GM12878 (cell line): ENCODE measurements around the gene CBLN3. TPM values are rescaled to one million over a fixed set of nuclear protein-coding genes. Genes with fewer than 3 reads are reported as not detected.

Experiments
- CHD1 ChIP-seq: IDR thresholded peaks from 2 replicates; pipeline ENCODE4 v1.6.1; 2012; ENCODE audit warnings: low read depth, low read length, improper control_type of control experiment
- CHD2 ChIP-seq: IDR thresholded peaks from 2 replicates; pipeline ENCODE4 v1.6.1; 2011; ENCODE audit warnings: low read depth, low read length, improper control_type of control experiment, borderline replicate concordance
- E4F1 ChIP-seq: fragments of 450-650 bp; IDR thresholded peaks from 2 replicates; pipeline ENCODE4 v1.6.1; 2018; ENCODE audit warnings: borderline replicate concordance, mild to moderate bottlenecking; ENCODE audit not compliant: partially characterized antibody
- FOXK2 ChIP-seq: fragments of 450-650 bp; IDR thresholded peaks from 2 replicates; pipeline ENCODE4 v1.6.1; 2017; ENCODE audit warnings: mild to moderate bottlenecking, moderate library complexity
- HCFC1 ChIP-seq: fragments of 150-350 bp; IDR thresholded peaks from 2 replicates; pipeline ENCODE4 v1.6.1; 2014; ENCODE audit warnings: low read length
- IRF4 ChIP-seq: IDR thresholded peaks from 2 replicates; pipeline ENCODE4 v1.6.1; 2011; ENCODE audit warnings: low read depth, low read length
- KAT2A ChIP-seq: conservative IDR thresholded peaks from 2 replicates; pipeline ENCODE4 v1.6.1; 2011; ENCODE audit warnings: low read depth, low read length; ENCODE audit not compliant: control insufficient read depth
- LARP7 ChIP-seq: fragments of 450-650 bp; IDR thresholded peaks from 2 replicates; pipeline ENCODE4 v1.6.1; 2017; ENCODE audit warnings: mild to moderate bottlenecking
- MEF2B ChIP-seq: fragments of 450-650 bp; IDR thresholded peaks from 2 replicates; pipeline ENCODE4 v1.6.1; 2018; ENCODE audit warnings: mild to moderate bottlenecking, moderate library complexity; ENCODE audit not compliant: partially characterized antibody, poor library complexity, severe bottlenecking
- MYC ChIP-seq: IDR thresholded peaks from 2 replicates; pipeline ENCODE4 v1.6.1; 2011; ENCODE audit warnings: mild to moderate bottlenecking, low read length, moderate library complexity, inconsistent platforms; ENCODE audit not compliant: insufficient read depth, insufficient replicate concordance, insufficient read length, severe bottlenecking
- POLR2AphosphoS2 ChIP-seq: IDR thresholded peaks from 2 replicates; pipeline ENCODE4 v1.6.1; 2011; ENCODE audit warnings: low read depth, mild to moderate bottlenecking, low read length, improper control_type of control experiment, moderate library complexity
- POLR2AphosphoS5 ChIP-seq: IDR thresholded peaks from 2 replicates; pipeline ENCODE4 v1.6.1; 2011; ENCODE audit warnings: mild to moderate bottlenecking, low read length, inconsistent platforms
- SMAD1 ChIP-seq: fragments of 450-650 bp; IDR thresholded peaks from 2 replicates; pipeline ENCODE4 v1.6.1; 2018; ENCODE audit warnings: mild to moderate bottlenecking, low read depth; ENCODE audit not compliant: partially characterized antibody
- SREBF1 ChIP-seq: IDR thresholded peaks from 2 replicates; pipeline ENCODE4 v1.6.1; 2012; ENCODE audit warnings: mild to moderate bottlenecking, low read length
- SREBF2 ChIP-seq: IDR thresholded peaks from 2 replicates; pipeline ENCODE4 v1.6.1; 2012; ENCODE audit warnings: mild to moderate bottlenecking, low read length
- TCF3 ChIP-seq: IDR thresholded peaks from 2 replicates; pipeline ENCODE4 v1.6.1; 2012; ENCODE audit warnings: low read depth, mild to moderate bottlenecking, low read length, borderline replicate concordance; ENCODE audit not compliant: insufficient read depth
- ZNF687 ChIP-seq: fragments of 450-650 bp; IDR thresholded peaks from 2 replicates; pipeline ENCODE4 v1.6.1; 2017; ENCODE audit warnings: mild to moderate bottlenecking, moderate library complexity
- polyA plus RNA-seq, 11 experiments: library from polyadenylated mRNA; depleted of rRNA in 4 of 11; unstranded in 6 of 11; stranded (reverse) in 5 of 11; fragments of >200 nt; fragmentation: Nextera tagmentation in 4 of 11; fragmentation: Illumina TruSeq in 1 of 11; extraction: Ambion mirVana in 4 of 11; extraction: Trizol in 1 of 11; gene quantifications; 1 replicate in 1 of 11; 2 replicates in 10 of 11; pipeline versions ENCODE4 v1.2.1 to v1.2.3, GENCODE V29; 2011 to 2016; ENCODE audit warnings: inconsistent platforms in 2 of 11, missing spikeins in 2 of 11, low read depth in 1 of 11
- total RNA-seq, 4 experiments: library from RNA; depleted of rRNA in 3 of 4; stranded (reverse); fragments of >200 nt in 3 of 4; fragmentation: Illumina TruSeq in 1 of 4; extraction: Trizol in 1 of 4; gene quantifications; 2 replicates each; pipeline versions ENCODE4 v1.2.1 to v1.2.3, GENCODE V29; 2013 to 2021
- TF ChIP-seq, protein P1 (sequence below): fragments of 450-650 bp; IDR thresholded peaks from 2 replicates; pipeline ENCODE4 v1.6.1; 2017; ENCODE audit warnings: mild to moderate bottlenecking, low read depth, inconsistent platforms; ENCODE audit not compliant: poor library complexity, severe bottlenecking
- TF ChIP-seq, protein P2 (sequence below): IDR thresholded peaks from 2 replicates; pipeline ENCODE4 v1.6.1; 2012; ENCODE audit warnings: low read depth, low read length, improper control_type of control experiment

CBLN3 gene
- total and polyA plus RNA-seq, 10 of the 15 experiments (the other 5 are each of a cell fraction or from before 2014, with no cell fraction given), result 0.16 to 4.9 (median 1.3) TPM

- peak; percentile 24 for TF ChIP-seq MYC
- peak; percentile 82 for TF ChIP-seq SMAD1
- no peak for TF ChIP-seq SREBF2
- TF ChIP-seq KAT2A, result no peak
- TF ChIP-seq FOXK2, result peak; percentile 86
- peak; percentile 33 for TF ChIP-seq MEF2B
- TF ChIP-seq ZNF687, result peak; percentile 64; the same call in 1 of the 2 replicates
- peak; percentile 82; the same call in 1 of the 2 replicates for TF ChIP-seq CHD2
- TF ChIP-seq IRF4, result no peak
- TF ChIP-seq E4F1, result peak; percentile 23
- 0 out of 2 replicates have a peak, but pooled peaks have one; percentile 68 for TF ChIP-seq CHD1
- TF ChIP-seq, protein P1, sequence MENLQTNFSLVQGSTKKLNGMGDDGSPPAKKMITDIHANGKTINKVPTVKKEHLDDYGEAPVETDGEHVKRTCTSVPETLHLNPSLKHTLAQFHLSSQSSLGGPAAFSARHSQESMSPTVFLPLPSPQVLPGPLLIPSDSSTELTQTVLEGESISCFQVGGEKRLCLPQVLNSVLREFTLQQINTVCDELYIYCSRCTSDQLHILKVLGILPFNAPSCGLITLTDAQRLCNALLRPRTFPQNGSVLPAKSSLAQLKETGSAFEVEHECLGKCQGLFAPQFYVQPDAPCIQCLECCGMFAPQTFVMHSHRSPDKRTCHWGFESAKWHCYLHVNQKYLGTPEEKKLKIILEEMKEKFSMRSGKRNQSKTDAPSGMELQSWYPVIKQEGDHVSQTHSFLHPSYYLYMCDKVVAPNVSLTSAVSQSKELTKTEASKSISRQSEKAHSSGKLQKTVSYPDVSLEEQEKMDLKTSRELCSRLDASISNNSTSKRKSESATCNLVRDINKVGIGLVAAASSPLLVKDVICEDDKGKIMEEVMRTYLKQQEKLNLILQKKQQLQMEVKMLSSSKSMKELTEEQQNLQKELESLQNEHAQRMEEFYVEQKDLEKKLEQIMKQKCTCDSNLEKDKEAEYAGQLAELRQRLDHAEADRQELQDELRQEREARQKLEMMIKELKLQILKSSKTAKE, result peak; percentile 7
- TF ChIP-seq SREBF1, result peak; percentile 93
- peak; percentile 9; the same call in 1 of the 2 replicates for TF ChIP-seq POLR2AphosphoS2
- TF ChIP-seq, protein P2, sequence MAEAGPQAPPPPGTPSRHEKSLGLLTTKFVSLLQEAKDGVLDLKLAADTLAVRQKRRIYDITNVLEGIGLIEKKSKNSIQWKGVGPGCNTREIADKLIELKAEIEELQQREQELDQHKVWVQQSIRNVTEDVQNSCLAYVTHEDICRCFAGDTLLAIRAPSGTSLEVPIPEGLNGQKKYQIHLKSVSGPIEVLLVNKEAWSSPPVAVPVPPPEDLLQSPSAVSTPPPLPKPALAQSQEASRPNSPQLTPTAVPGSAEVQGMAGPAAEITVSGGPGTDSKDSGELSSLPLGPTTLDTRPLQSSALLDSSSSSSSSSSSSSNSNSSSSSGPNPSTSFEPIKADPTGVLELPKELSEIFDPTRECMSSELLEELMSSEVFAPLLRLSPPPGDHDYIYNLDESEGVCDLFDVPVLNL, result no peak
- peak; percentile 60; the same call in 1 of the 2 replicates for TF ChIP-seq LARP7
- TF ChIP-seq POLR2AphosphoS5, result peak; percentile 87
- TF ChIP-seq HCFC1, result peak; percentile 81
- no peak for TF ChIP-seq TCF3
Observed at GRCh38 chr14:24442240-24443052, 13.0 kb upstream of the CBLN3 start, which contains the start of gene SDR39U1 (continued).
